HepG2 (cell line): ENCODE data around the gene JAZF1. TPM values are rescaled to one million over a fixed set of nuclear protein-coding genes. Genes with fewer than 3 reads are reported as not detected.

ENCODE experiments used
- ATAC-seq: fragments of 200-7000 bp; cut with Tn5 transposase; 3 replicates; pipeline ENCODE4 v1.9.1; 2020; ENCODE audit warnings: mild to moderate bottlenecking, moderate library complexity
- BruUV-seq: library from RNA; stranded (reverse); fragments of 400-500 nt; replicated peaks from 2 replicates; lab custom pipeline; 2021; lab: Mats Ljungman, UMichigan
- CTCF ChIA-PET: fragments of 300-600 bp; formaldehyde crosslinking; extraction: SDS; loops from one replicate; lab custom pipeline; 2021; ENCODE audit warnings: low total read pairs, inconsistent platforms, low intra/inter-chr PET ratio; lab: Yijun Ruan, JAX
- POLR2A ChIA-PET: fragments of 350-600 bp; sonication (Branson Sonifier 250); formaldehyde crosslinking; loops from one replicate; lab custom pipeline; 2020; ENCODE audit warnings: antibody characterized with exemption, inconsistent platforms; lab: Yijun Ruan, JAX
- DNase-seq: peaks from one replicate; pipeline ENCODE4 v3.0.0-alpha.2; 2015; ENCODE audit warnings: low spot score
- FAIRE-seq: peaks from 3 replicates; lab custom pipeline; 2011; peaks lifted over from hg19 to GRCh38; lab: Jason Lieb, UNC
- H2AFZ ChIP-seq: one replicate; pipeline ENCODE4 v1.6.1; 2011; ENCODE audit warnings: low read length, inconsistent platforms
- H3K27ac ChIP-seq: fragments of 300-600 bp; 3 replicates; pipeline ENCODE4 v1.8.0; 2011; ENCODE audit warnings: mixed run types, mild to moderate bottlenecking, mixed read lengths, low read length, inconsistent platforms; ENCODE audit not compliant: insufficient read depth; ENCODE audit errors: extremely low read length
- H3K27me3 ChIP-seq, 2 experiments: fragments of 200-600 bp in 1 of 2; 2 replicates in 1 of 2; 3 replicates in 1 of 2; pipeline versions ENCODE4 v1.6.0 to v1.8.0; 2011; ENCODE audit warnings: low read length in 2 of 2, mild to moderate bottlenecking in 2 of 2, moderate library complexity in 2 of 2, inconsistent platforms in 1 of 2; ENCODE audit not compliant: insufficient read depth in 2 of 2, control insufficient read depth in 1 of 2
- H3K36me3 ChIP-seq, 2 experiments: fragments of 200-600 bp in 1 of 2; replicated peaks in 1 of 2; 2 replicates in 1 of 2; 3 replicates in 1 of 2; pipeline versions ENCODE4 v1.5.1 to v1.8.0; 2011; ENCODE audit warnings: low read length in 2 of 2, inconsistent platforms in 1 of 2; ENCODE audit not compliant: insufficient read depth in 2 of 2, control insufficient read depth in 1 of 2
- H3K4me1 ChIP-seq: 2 replicates; pipeline ENCODE4 v1.5.1; 2012; ENCODE audit warnings: low read length, inconsistent platforms; ENCODE audit not compliant: insufficient read depth
- H3K4me2 ChIP-seq: 2 replicates; pipeline ENCODE4 v1.6.0; 2011; ENCODE audit warnings: low read depth, low read length, inconsistent platforms
- H3K4me3 ChIP-seq, 3 experiments: fragments of 200-600 bp in 1 of 3; sonication (generic), shearing (Covaris generic) in 1 of 3; replicated peaks in 1 of 3; 2 replicates each; pipeline ENCODE4 v1.5.1; 2011 to 2016; ENCODE audit warnings: low read length in 3 of 3, inconsistent platforms in 2 of 3, low read depth in 2 of 3, mild to moderate bottlenecking in 2 of 3, control low read depth in 1 of 3, mixed read lengths in 1 of 3; ENCODE audit not compliant: insufficient read depth in 1 of 3
- H3K79me2 ChIP-seq: one replicate; pipeline ENCODE4 v1.6.1; 2011; ENCODE audit warnings: low read length, inconsistent platforms; ENCODE audit not compliant: insufficient read depth
- H3K9ac ChIP-seq: 2 replicates; pipeline ENCODE4 v1.6.0; 2011; ENCODE audit warnings: mild to moderate bottlenecking, low read depth, low read length, inconsistent platforms; ENCODE audit not compliant: insufficient read depth
- H3K9me3 ChIP-seq: 2 replicates; pipeline ENCODE4 v1.5.1; 2012; ENCODE audit warnings: mild to moderate bottlenecking, low read length
- H4K20me1 ChIP-seq: 2 replicates; pipeline ENCODE4 v1.6.0; 2011; ENCODE audit warnings: inconsistent platforms, mild to moderate bottlenecking, low read length, moderate library complexity; ENCODE audit not compliant: insufficient read depth
- CREBL2 ChIP-seq: sonication (generic); formaldehyde crosslinking; IDR thresholded peaks from 2 replicates; pipeline ENCODE4 v1.8.1; 2023; ENCODE audit warnings: missing genetic modification reagents, mild to moderate bottlenecking, borderline replicate concordance
- GABPB1 ChIP-seq: IDR thresholded peaks from 2 replicates; pipeline ENCODE4 v1.6.1; 2016; ENCODE audit warnings: mild to moderate bottlenecking, missing genetic modification reagents, moderate library complexity, missing compliant biosample characterization
- HNRNPUL1 ChIP-seq: fragments of 200-400 bp; formaldehyde crosslinking; IDR thresholded peaks from 2 replicates; pipeline ENCODE4 v1.6.1; 2017; ENCODE audit warnings: low read depth, mild to moderate bottlenecking, low read length, moderate library complexity
- KAT8 ChIP-seq: IDR thresholded peaks from 2 replicates; pipeline ENCODE4 v1.6.1; 2016; ENCODE audit warnings: missing genetic modification reagents, missing compliant biosample characterization
- KDM5A ChIP-seq: fragments of 200-600 bp; sonication (generic); IDR thresholded peaks from 2 replicates; pipeline ENCODE4 v1.7.0; 2018; ENCODE audit warnings: antibody characterized with exemption, mild to moderate bottlenecking, low read length, borderline replicate concordance
- NRL ChIP-seq: sonication (generic); formaldehyde crosslinking; IDR thresholded peaks from 2 replicates; pipeline ENCODE4 v1.5.0; 2020; ENCODE audit warnings: missing genetic modification reagents, mild to moderate bottlenecking, moderate library complexity, borderline replicate concordance
- RFXANK ChIP-seq: IDR thresholded peaks from 2 replicates; pipeline ENCODE4 v1.6.1; 2016
- TBX3 ChIP-seq: fragments of 450-650 bp; IDR thresholded peaks from 2 replicates; pipeline ENCODE4 v1.6.1; 2017; ENCODE audit warnings: antibody characterized with exemption, mild to moderate bottlenecking, inconsistent platforms, borderline replicate concordance
- TEAD2 ChIP-seq: sonication (generic); formaldehyde crosslinking; IDR thresholded peaks from 2 replicates; pipeline ENCODE4 v1.9.0; 2021; ENCODE audit warnings: missing genetic modification reagents
- TFDP2 ChIP-seq: sonication (generic); formaldehyde crosslinking; IDR thresholded peaks from 2 replicates; pipeline ENCODE4 v1.4.0; 2020; ENCODE audit warnings: missing genetic modification reagents
- WIZ ChIP-seq: sonication (generic); formaldehyde crosslinking; IDR thresholded peaks from 2 replicates; pipeline ENCODE4 v1.5.1; 2020; ENCODE audit warnings: mild to moderate bottlenecking, missing genetic modification reagents
- ZKSCAN5 ChIP-seq: sonication (generic); formaldehyde crosslinking; IDR thresholded peaks from 2 replicates; pipeline ENCODE4 v1.5.1; 2020; ENCODE audit warnings: mild to moderate bottlenecking, missing genetic modification reagents
- ZNF20 ChIP-seq: sonication (generic); formaldehyde crosslinking; IDR thresholded peaks from 2 replicates; pipeline ENCODE4 v1.4.0; 2020; ENCODE audit warnings: mild to moderate bottlenecking, moderate library complexity, missing genetic modification reagents
- ZNF367 ChIP-seq: sonication (generic); formaldehyde crosslinking; IDR thresholded peaks from 2 replicates; pipeline ENCODE4 v1.4.0; 2020; ENCODE audit warnings: missing genetic modification reagents, borderline replicate concordance
- ZNF501 ChIP-seq: sonication (generic); formaldehyde crosslinking; IDR thresholded peaks from 2 replicates; pipeline ENCODE4 v1.5.1; 2020; ENCODE audit warnings: mild to moderate bottlenecking, moderate library complexity, missing genetic modification reagents
- ZNF547 ChIP-seq: sonication (generic); formaldehyde crosslinking; IDR thresholded peaks from 2 replicates; pipeline ENCODE4 v1.5.1; 2020; ENCODE audit warnings: mild to moderate bottlenecking, missing genetic modification reagents
- ZSCAN25 ChIP-seq: sonication (generic); formaldehyde crosslinking; IDR thresholded peaks from 2 replicates; pipeline ENCODE4 v1.8.0; 2022; ENCODE audit warnings: mild to moderate bottlenecking, missing genetic modification reagents
- ZSCAN30 ChIP-seq: sonication (generic); formaldehyde crosslinking; IDR thresholded peaks from 2 replicates; pipeline ENCODE4 v1.5.0; 2020; ENCODE audit warnings: mild to moderate bottlenecking, missing genetic modification reagents
- WGBS: methylation state at CpG from one replicate; pipeline ENCODE4 v1.1.6; 2017; ENCODE audit warnings: low lambda C conversion rate; 5-methylcytosine and 5-hydroxymethylcytosine counted together
- in situ Hi-C: cut with HindIII; loops from 2 replicates; pipeline ENCODE4 v1.10.0; 2017; ENCODE audit warnings: low pct_unique_long_range_greater_than_20kb; ENCODE audit not compliant: extremely low pct_ligation_motif_present
- intact Hi-C: fragments of 100-400 bp; cut with micrococcal nuclease; formaldehyde crosslinking; loops from one replicate; pipeline ENCODE4 v1.10.0; 2022; ENCODE audit not compliant: unreplicated experiment
- polyA plus RNA-seq, 8 experiments: library from polyadenylated mRNA; depleted of rRNA in 3 of 8; stranded (reverse) in 7 of 8; unstranded in 1 of 8; fragments of >200 nt; fragmentation: Illumina TruSeq in 4 of 8; extraction: Trizol in 4 of 8; gene quantifications; 2 replicates each; pipeline versions ENCODE4 v1.2.1 to v1.2.3, GENCODE V29; 2011 to 2016; ENCODE audit warnings: low read depth in 4 of 8, missing spikeins in 1 of 8, mixed read lengths in 1 of 8; ENCODE audit not compliant: insufficient read depth in 1 of 8
- total RNA-seq, 5 experiments: library from RNA; depleted of rRNA; stranded (reverse); fragments of >200 nt; fragmentation: Illumina TruSeq; extraction: Trizol; gene quantifications; 2 replicates each; pipeline ENCODE4 v1.2.3, GENCODE V29; 2016; ENCODE audit warnings: low read depth in 1 of 5

Gene JAZF1
- total and polyA plus RNA-seq, 2 of the 13 experiments (the other 11 are each of a cell fraction or from before 2014, with no cell fraction given), result not detected

GRCh38 chr7:28160551-28160991, 20.0 kb downstream of the JAZF1 start (continued):
- TF ChIP-seq WIZ (CRISPR knock-in tag) (no peak), ZNF20 (no peak), TEAD2 (no peak), ZNF547 (CRISPR knock-in tag) (no peak), TBX3 (no peak), NRL (CRISPR knock-in tag) (no peak), KDM5A (no peak), HNRNPUL1 (no peak), TFDP2 (CRISPR knock-in tag) (no peak)

- H3K4me1 ChIP-seq, result no peaks in the 10 kb centered on the region
- H3K27me3 ChIP-seq, result no peaks in the 10 kb centered on the region
- intact Hi-C loops (no loop called here), in situ Hi-C loops (no loop called here)
- TF ChIP-seq ZSCAN25, result no peak
- no peak for TF ChIP-seq ZNF367 (CRISPR knock-in tag)
- no peak for TF ChIP-seq ZSCAN30 (CRISPR knock-in tag)
- TF ChIP-seq CREBL2 (CRISPR knock-in tag), result no peak
- TF ChIP-seq ZNF501 (CRISPR knock-in tag), result no peak
- TF ChIP-seq KAT8, result no peak
- no peak for TF ChIP-seq RFXANK
- no peak for TF ChIP-seq GABPB1 (CRISPR knock-in tag)
- TF ChIP-seq ZKSCAN5 (CRISPR knock-in tag), result no peak
- H3K4me2 ChIP-seq, result no peak overlapping the region
- WGBS, result 55% methylated on average over 7 of the region's 7 CpGs
- H4K20me1 ChIP-seq, result 0 out of 2 replicates have a peak, but pooled peaks cover 2% of the 10 kb centered on the region
- no peaks in the 10 kb centered on the region for H3K9me3 ChIP-seq
- no peak for FAIRE-seq
- ChIA-PET POLR2A (no interaction called here), CTCF (no interaction called here)
- H3K9ac ChIP-seq, result no peak overlapping the region
- H3K4me3 ChIP-seq, result no peak overlapping the region
- no peaks in the 10 kb centered on the region for H3K36me3 ChIP-seq
- H2AFZ ChIP-seq, result no peak overlapping the region
- no peak for DNase-seq
- no peak overlapping the region for H3K27ac ChIP-seq
- no peaks in the 10 kb centered on the region for H3K79me2 ChIP-seq
- no TSS peak for BruUV-seq
- no peak for ATAC-seq
Observed at GRCh38 chr7:28157831-28158416, 22.7 kb downstream of the JAZF1 start.
